ENCODE measurements around the gene ROBO1. TPM values are rescaled to one million over a fixed set of nuclear protein-coding genes. Genes with fewer than 3 reads are reported as not detected.

The ROBO1 gene
- total RNA-seq, 1 donor from 2014 or later = 43.7 TPM

DNA sequence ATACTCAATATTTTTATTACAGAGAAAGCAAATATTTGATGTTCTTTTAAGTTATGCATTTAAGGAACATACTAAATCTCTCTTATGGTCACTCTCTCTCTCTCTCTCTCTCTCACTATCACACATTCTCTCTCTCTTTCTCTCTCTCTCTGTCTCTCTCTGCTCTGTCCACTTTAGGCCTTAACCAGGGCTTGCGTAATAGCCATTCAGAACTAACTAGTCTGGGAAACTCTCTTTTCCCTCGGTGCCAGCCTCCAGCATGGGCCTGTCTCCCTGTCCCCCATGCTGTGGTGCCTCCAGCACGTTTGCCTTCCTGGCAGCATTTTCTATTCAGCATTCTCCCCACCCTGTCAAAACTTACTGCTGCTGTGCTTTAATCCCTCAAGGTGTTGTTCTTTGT, 389.7 kb downstream of the ROBO1 start:
- TF ChIP-seq, protein P1, sequence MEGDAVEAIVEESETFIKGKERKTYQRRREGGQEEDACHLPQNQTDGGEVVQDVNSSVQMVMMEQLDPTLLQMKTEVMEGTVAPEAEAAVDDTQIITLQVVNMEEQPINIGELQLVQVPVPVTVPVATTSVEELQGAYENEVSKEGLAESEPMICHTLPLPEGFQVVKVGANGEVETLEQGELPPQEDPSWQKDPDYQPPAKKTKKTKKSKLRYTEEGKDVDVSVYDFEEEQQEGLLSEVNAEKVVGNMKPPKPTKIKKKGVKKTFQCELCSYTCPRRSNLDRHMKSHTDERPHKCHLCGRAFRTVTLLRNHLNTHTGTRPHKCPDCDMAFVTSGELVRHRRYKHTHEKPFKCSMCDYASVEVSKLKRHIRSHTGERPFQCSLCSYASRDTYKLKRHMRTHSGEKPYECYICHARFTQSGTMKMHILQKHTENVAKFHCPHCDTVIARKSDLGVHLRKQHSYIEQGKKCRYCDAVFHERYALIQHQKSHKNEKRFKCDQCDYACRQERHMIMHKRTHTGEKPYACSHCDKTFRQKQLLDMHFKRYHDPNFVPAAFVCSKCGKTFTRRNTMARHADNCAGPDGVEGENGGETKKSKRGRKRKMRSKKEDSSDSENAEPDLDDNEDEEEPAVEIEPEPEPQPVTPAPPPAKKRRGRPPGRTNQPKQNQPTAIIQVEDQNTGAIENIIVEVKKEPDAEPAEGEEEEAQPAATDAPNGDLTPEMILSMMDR (IDR thresholded peaks at IDR 0.05) = no peak
- Mint-ChIP-seq H3K9me3 (ENCODE audit: low read depth) (no peaks in the 10 kb centered on the region), H3K36me3 (ENCODE audit: low read depth) (no peaks in the 10 kb centered on the region), H3K4me1 (ENCODE audit: low read depth) (peaks cover 3% of the 10 kb centered on the region), H3K4me3 (ENCODE audit: unreplicated experiment) (no peak overlapping the region), H3K27me3 (ENCODE audit: low read depth) (no peaks in the 10 kb centered on the region), H3K27ac (ENCODE audit: unreplicated experiment) (no peak overlapping the region)
- no peak for DNase-seq (ENCODE audit: low spot score)

DNA sequence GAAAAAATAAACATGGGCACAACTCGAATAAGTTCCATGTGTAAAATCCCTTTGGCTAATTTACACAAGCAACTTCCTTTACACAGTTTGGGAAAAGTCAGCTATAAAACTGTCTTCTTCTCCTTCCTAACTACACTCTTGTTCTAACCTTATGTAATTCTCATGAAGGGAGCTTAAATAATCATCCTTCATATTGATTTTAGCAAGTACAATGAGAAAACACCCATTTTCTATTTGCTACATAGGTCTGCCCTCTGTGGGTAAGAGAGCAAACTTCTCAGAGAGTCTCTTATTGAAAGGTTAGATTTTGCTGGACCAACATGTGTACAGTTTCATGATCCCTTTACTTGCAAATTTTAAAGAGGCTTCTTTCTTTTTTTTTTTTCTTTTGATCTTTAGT, 398.5 kb downstream of the ROBO1 start:
- Mint-ChIP-seq H3K27me3 (ENCODE audit: low read depth) (no peaks in the 10 kb centered on the region), H3K27ac (ENCODE audit: unreplicated experiment) (no peak overlapping the region), H3K36me3 (ENCODE audit: low read depth) (no peaks in the 10 kb centered on the region), H3K4me3 (ENCODE audit: unreplicated experiment) (no peak overlapping the region), H3K9me3 (ENCODE audit: low read depth) (peaks cover 5% of the 10 kb centered on the region), H3K4me1 (ENCODE audit: low read depth) (peaks cover 32% of the 10 kb centered on the region)
- no peak for DNase-seq (ENCODE audit: low spot score)
- TF ChIP-seq, protein P1 (IDR thresholded peaks at IDR 0.05) = peak; percentile 69

DNA sequence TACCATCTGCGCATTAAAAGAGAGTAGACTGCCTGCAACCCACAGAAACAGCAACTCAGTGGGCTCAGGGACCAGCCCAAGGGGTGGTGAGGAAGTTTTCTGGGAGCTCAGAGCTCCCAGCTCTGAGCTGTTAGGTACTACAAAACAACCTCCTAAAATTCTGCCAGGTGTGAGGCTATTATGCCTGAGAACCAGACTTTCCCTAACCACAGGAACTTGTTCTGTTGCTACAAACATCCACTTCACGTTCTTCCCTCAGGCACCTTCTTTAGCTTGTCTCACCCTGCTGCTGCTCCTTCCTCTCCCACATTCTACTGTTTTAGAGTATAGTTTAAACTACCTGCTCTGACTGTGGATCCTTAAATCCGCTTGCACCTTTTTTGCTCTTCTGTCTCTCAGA, 399.4 kb downstream of the ROBO1 start:
- TF ChIP-seq, protein P1 (IDR thresholded peaks at IDR 0.05) = no peak
- Mint-ChIP-seq H3K36me3 (ENCODE audit: low read depth) (no peaks in the 10 kb centered on the region), H3K9me3 (ENCODE audit: low read depth) (peaks cover 5% of the 10 kb centered on the region), H3K27ac (ENCODE audit: unreplicated experiment) (no peak overlapping the region), H3K4me3 (ENCODE audit: unreplicated experiment) (no peak overlapping the region), H3K4me1 (ENCODE audit: low read depth) (peaks cover 32% of the 10 kb centered on the region), H3K27me3 (ENCODE audit: low read depth) (no peaks in the 10 kb centered on the region)
- DNase-seq (ENCODE audit: low spot score) = no peak

DNA sequence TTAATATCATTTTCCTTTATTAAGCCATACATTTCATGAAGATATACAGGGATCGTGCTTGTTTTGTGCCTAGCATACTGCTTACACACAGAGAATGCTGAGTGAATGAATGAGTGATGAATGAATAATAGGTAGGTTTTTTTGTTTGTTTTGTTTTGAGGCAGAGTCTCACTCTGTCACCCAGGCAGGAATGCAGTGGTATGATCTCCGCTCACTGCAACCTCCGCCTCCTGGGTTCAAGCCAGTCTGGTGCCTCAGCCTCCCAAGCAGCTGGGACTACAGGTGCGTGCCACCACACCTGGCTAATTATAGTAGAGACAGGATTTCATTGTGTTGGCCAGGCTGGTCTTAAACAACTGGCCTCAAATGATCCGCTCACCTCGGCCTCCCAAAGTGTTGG, 400.0 kb downstream of the ROBO1 start:
- H3K4me3 Mint-ChIP-seq (ENCODE audit: unreplicated experiment) = no peak overlapping the region
- no peaks in the 10 kb centered on the region for H3K36me3 Mint-ChIP-seq (ENCODE audit: low read depth)
- peaks cover 5% of the 10 kb centered on the region for H3K9me3 Mint-ChIP-seq (ENCODE audit: low read depth)
- H3K27ac Mint-ChIP-seq (ENCODE audit: unreplicated experiment) = no peak overlapping the region
- peaks cover 32% of the 10 kb centered on the region for H3K4me1 Mint-ChIP-seq (ENCODE audit: low read depth)
- no peak for DNase-seq (ENCODE audit: low spot score)
- H3K27me3 Mint-ChIP-seq (ENCODE audit: low read depth) = no peaks in the 10 kb centered on the region
- TF ChIP-seq, protein P1 (IDR thresholded peaks at IDR 0.05) = no peak

DNA sequence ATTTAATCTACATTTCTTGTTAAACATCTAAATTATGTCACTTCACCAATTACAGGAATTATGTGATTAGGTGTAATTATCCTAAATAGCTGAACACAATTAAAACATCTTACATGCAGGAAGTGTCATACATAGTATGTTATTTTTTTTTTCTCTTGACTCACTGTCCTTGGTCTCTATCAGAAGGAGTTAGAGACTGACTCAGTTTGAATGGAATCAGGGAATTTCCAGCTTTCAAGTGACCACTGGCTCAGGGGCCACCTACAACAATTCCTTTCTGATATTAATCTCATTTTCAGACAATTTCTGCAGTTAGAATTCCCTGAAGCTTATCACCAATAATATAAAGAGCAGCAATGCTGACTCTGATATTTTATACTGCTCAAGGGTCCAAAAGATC, 400.7 kb downstream of the ROBO1 start:
- H3K27me3 Mint-ChIP-seq (ENCODE audit: low read depth) = peaks cover 4% of the 10 kb centered on the region
- DNase-seq (ENCODE audit: low spot score) = no peak
- H3K36me3 Mint-ChIP-seq (ENCODE audit: low read depth) = no peaks in the 10 kb centered on the region
- TF ChIP-seq, protein P1 (IDR thresholded peaks at IDR 0.05) = no peak
- H3K4me1 Mint-ChIP-seq (ENCODE audit: low read depth) = peaks cover 32% of the 10 kb centered on the region
- H3K9me3 Mint-ChIP-seq (ENCODE audit: low read depth) = peaks cover 5% of the 10 kb centered on the region
- peak overlapping the region; percentile 45 for H3K27ac Mint-ChIP-seq (ENCODE audit: unreplicated experiment)
- no peak overlapping the region for H3K4me3 Mint-ChIP-seq (ENCODE audit: unreplicated experiment)
